K562 (cell line): ENCODE results near the gene LGALS3BP. TPM values are rescaled to one million over a fixed set of nuclear protein-coding genes. Genes with fewer than 3 reads are reported as not detected.

Experiments used
- ATAC-seq: fragments of 200-7000 bp; cut with Tn5 transposase; 3 replicates; pipeline ENCODE4 v1.9.1; 2020; ENCODE audit warnings: moderate library complexity
- BruUV-seq: library from RNA; stranded (reverse); fragments of 400-500 nt; replicated peaks from 2 replicates; lab custom pipeline; 2021; lab: Mats Ljungman, UMichigan
- CTCF ChIA-PET: fragments of 300-600 bp; formaldehyde crosslinking; extraction: SDS; loops from one replicate; lab custom pipeline; 2021; ENCODE audit warnings: low intra/inter-chr PET ratio; lab: Yijun Ruan, JAX
- POLR2A ChIA-PET: fragments of 300-600, 350-650 bp; sonication (Branson Sonifier 250); formaldehyde crosslinking; extraction: SDS; loops from one replicate; lab custom pipeline; 2021; ENCODE audit warnings: antibody characterized with exemption, inconsistent platforms; lab: Yijun Ruan, JAX
- DNase-seq, 4 experiments: peaks; one replicate each; pipeline versions ENCODE4 v3.0.0 to v3.0.0-alpha.2; 2011 to 2018; ENCODE audit warnings: low spot score in 3 of 4, mixed read lengths in 3 of 4; ENCODE audit errors: extremely low read depth in 1 of 4
- FAIRE-seq: peaks from 2 replicates; lab custom pipeline; 2011; peaks lifted over from hg19 to GRCh38; lab: Jason Lieb, UNC
- H2AFZ ChIP-seq: 2 replicates; pipeline ENCODE4 v1.6.0; 2011; ENCODE audit warnings: low read depth, low read length, control low read depth, inconsistent platforms
- H3K27ac ChIP-seq: fragments of 200-600 bp; 3 replicates; pipeline ENCODE4 v1.8.0; 2011; ENCODE audit warnings: low read depth, mild to moderate bottlenecking, control low read depth, inconsistent platforms, low read length, moderate library complexity, mixed read lengths; ENCODE audit errors: extremely low read depth
- H3K27me3 ChIP-seq, 2 experiments: fragments of 300-600 bp in 1 of 2; 2 replicates in 1 of 2; 3 replicates in 1 of 2; pipeline versions ENCODE4 v1.6.0 to v1.8.0; 2011; ENCODE audit warnings: inconsistent platforms in 2 of 2, low read length in 2 of 2, mild to moderate bottlenecking in 1 of 2, mixed read lengths in 1 of 2, moderate library complexity in 1 of 2; ENCODE audit not compliant: control insufficient read depth in 2 of 2, insufficient read depth in 2 of 2
- H3K36me3 ChIP-seq: fragments of 300-600 bp; 3 replicates; pipeline ENCODE4 v1.8.0; 2011; ENCODE audit warnings: mild to moderate bottlenecking, low read length, inconsistent platforms; ENCODE audit not compliant: control insufficient read depth, insufficient read depth
- H3K4me1 ChIP-seq, 2 experiments: fragments of 200-600 bp in 1 of 2; replicated peaks in 1 of 2; 2 replicates in 1 of 2; 3 replicates in 1 of 2; pipeline versions ENCODE4 v1.5.1 to v1.8.0; 2011; ENCODE audit warnings: inconsistent platforms in 2 of 2, low read length in 2 of 2, mild to moderate bottlenecking in 1 of 2, mixed read lengths in 1 of 2, moderate library complexity in 1 of 2; ENCODE audit not compliant: control insufficient read depth in 2 of 2, insufficient read depth in 2 of 2
- H3K4me2 ChIP-seq: 2 replicates; pipeline ENCODE4 v1.6.1; 2011; ENCODE audit warnings: low read length, control low read depth, inconsistent platforms, mixed read lengths; ENCODE audit not compliant: insufficient read depth
- H3K4me3 ChIP-seq: fragments of 200-600 bp; sonication (generic), shearing (Covaris generic); 2 replicates; pipeline ENCODE4 v1.5.1; 2016; ENCODE audit warnings: control low read depth, inconsistent platforms
- H3K79me2 ChIP-seq: fragments of 200-600 bp; 3 replicates; pipeline ENCODE4 v1.8.0; 2011; ENCODE audit warnings: low read length, inconsistent platforms; ENCODE audit not compliant: control insufficient read depth, insufficient read depth
- H3K9ac ChIP-seq, 2 experiments: 2 replicates each; pipeline versions ENCODE4 v1.6.0 to v1.6.1; 2011; ENCODE audit warnings: low read depth in 2 of 2, low read length in 2 of 2, control low read depth in 1 of 2, inconsistent platforms in 1 of 2, mild to moderate bottlenecking in 1 of 2, mixed read lengths in 1 of 2; ENCODE audit not compliant: insufficient read depth in 1 of 2
- H3K9me1 ChIP-seq: one replicate; pipeline ENCODE4 v1.6.0; 2011; ENCODE audit warnings: inconsistent platforms, mild to moderate bottlenecking, low read length, moderate library complexity; ENCODE audit not compliant: control insufficient read depth, insufficient read depth
- H3K9me3 ChIP-seq: replicated peaks from 2 replicates; pipeline ENCODE4 v1.5.1; 2011; ENCODE audit warnings: low read depth, low read length, inconsistent platforms; ENCODE audit not compliant: control insufficient read depth, insufficient read depth
- H4K20me1 ChIP-seq: replicated peaks from 2 replicates; pipeline ENCODE4 v1.6.1; 2011; ENCODE audit warnings: low read length, inconsistent platforms, mixed read lengths; ENCODE audit not compliant: control insufficient read depth, insufficient read depth
- BCL6 ChIP-seq: fragments of 250-450 bp; sonication (Bioruptor Pico); IDR thresholded peaks from 2 replicates; pipeline ENCODE4 v1.4.0; 2020
- HDAC6 ChIP-seq: IDR thresholded peaks from 2 replicates; pipeline ENCODE4 v1.6.1; 2012; ENCODE audit warnings: low read depth, mild to moderate bottlenecking, control low read depth, inconsistent platforms, low read length, moderate library complexity
- HDGF ChIP-seq: fragments of 450-650 bp; IDR thresholded peaks from 2 replicates; pipeline ENCODE4 v1.6.1; 2016
- HMGN3 ChIP-seq: IDR thresholded peaks from 2 replicates; pipeline ENCODE4 v1.6.1; 2011; ENCODE audit warnings: borderline replicate concordance, low read depth, mild to moderate bottlenecking, mixed read lengths, low read length; ENCODE audit not compliant: insufficient read length; ENCODE audit errors: extremely low read depth
- MYBL2 ChIP-seq, 2 experiments: fragments of 450-650 bp in 1 of 2; sonication (generic) in 1 of 2; formaldehyde crosslinking in 1 of 2; IDR thresholded peaks; 2 replicates each; pipeline versions ENCODE4 v1.6.1 to v1.8.1; 2017 to 2022; ENCODE audit warnings: borderline replicate concordance in 1 of 2, inconsistent platforms in 1 of 2, low read depth in 1 of 2, mild to moderate bottlenecking in 1 of 2, missing genetic modification reagents in 1 of 2, moderate library complexity in 1 of 2
- OTX1 ChIP-seq: fragments of 450-650 bp; formaldehyde crosslinking; IDR thresholded peaks from 2 replicates; pipeline ENCODE4 v1.4.0; 2022; ENCODE audit warnings: mild to moderate bottlenecking
- TFAP4 ChIP-seq: sonication (generic); formaldehyde crosslinking; IDR thresholded peaks from 2 replicates; pipeline ENCODE4 v1.8.0; 2022; ENCODE audit warnings: missing genetic modification reagents, mild to moderate bottlenecking, moderate library complexity, borderline replicate concordance
- TRIM28 ChIP-seq: fragments of 450-650 bp; IDR thresholded peaks from 2 replicates; pipeline ENCODE4 v1.6.1; 2017
- USF2 ChIP-seq: sonication (generic); formaldehyde crosslinking; IDR thresholded peaks from 2 replicates; pipeline ENCODE4 v1.5.0; 2020; ENCODE audit warnings: missing genetic modification reagents
- ZBED1 ChIP-seq: IDR thresholded peaks from 2 replicates; pipeline ENCODE4 v1.6.1; 2014
- ZNF197 ChIP-seq: fragments of 200-800 bp; sonication (Bioruptor generic); IDR thresholded peaks from 2 replicates; pipeline ENCODE4 v1.6.1; 2016; ENCODE audit warnings: low read depth, missing genetic modification characterization, missing compliant biosample characterization
- ZNF57 ChIP-seq: fragments of 450-650 bp; formaldehyde crosslinking; IDR thresholded peaks from 2 replicates; pipeline ENCODE4 v1.4.0; 2020; ENCODE audit warnings: mild to moderate bottlenecking, moderate library complexity
- WGBS: fragments of 100-300 bp; shearing (Covaris generic); methylation state at CpG from one replicate; pipeline ENCODE4 v1.1.6; 2016; ENCODE audit warnings: low coverage, mixed read lengths; ENCODE audit not compliant: insufficient coverage; ENCODE audit errors: missing lambda C conversion rate; 5-methylcytosine and 5-hydroxymethylcytosine counted together
- in situ Hi-C: fragments of 300-500 bp; cut with MboI; formaldehyde crosslinking; loops from 4 replicates; pipeline ENCODE4 v1.15.0; 2018; ENCODE audit warnings: inconsistent platforms, mixed read lengths
- intact Hi-C: fragments of 100-400 bp; cut with micrococcal nuclease; formaldehyde crosslinking; loops from 2 replicates; pipeline ENCODE4 v1.14.2; 2022
- polyA plus RNA-seq, 8 experiments: library from polyadenylated mRNA; depleted of rRNA in 4 of 8; stranded (reverse) in 5 of 8; unstranded in 3 of 8; fragments of >200 nt; fragmentation: Nextera tagmentation in 2 of 8; fragmentation: Illumina TruSeq in 1 of 8; extraction: Ambion mirVana in 2 of 8; extraction: Trizol in 1 of 8; gene quantifications; 2 replicates each; pipeline versions ENCODE4 v1.2.1 to v1.2.3, GENCODE V29; 2011 to 2014; ENCODE audit warnings: inconsistent platforms in 1 of 8, missing spikeins in 1 of 8
- total RNA-seq, 7 experiments: library from RNA; depleted of rRNA in 6 of 7; stranded (reverse); fragments of >200 nt in 6 of 7; fragmentation: Illumina TruSeq in 2 of 7; extraction: Trizol in 2 of 7; gene quantifications; 2 replicates each; pipeline versions ENCODE4 v1.2.1 to v1.2.3, GENCODE V29; 2011 to 2021; ENCODE audit warnings: low replicate concordance in 1 of 7
- TF ChIP-seq, protein P1 (sequence below): fragments of 250-450 bp; sonication (Bioruptor Pico); IDR thresholded peaks from 2 replicates; pipeline ENCODE4 v1.9.0; 2021; ENCODE audit warnings: mild to moderate bottlenecking, inconsistent platforms

The LGALS3BP gene
- total and polyA plus RNA-seq, 9 of the 15 experiments (the other 6 are each of a cell fraction or from before 2014, with no cell fraction given): 0.39 to 5.3 (median 3.2) TPM

DNA sequence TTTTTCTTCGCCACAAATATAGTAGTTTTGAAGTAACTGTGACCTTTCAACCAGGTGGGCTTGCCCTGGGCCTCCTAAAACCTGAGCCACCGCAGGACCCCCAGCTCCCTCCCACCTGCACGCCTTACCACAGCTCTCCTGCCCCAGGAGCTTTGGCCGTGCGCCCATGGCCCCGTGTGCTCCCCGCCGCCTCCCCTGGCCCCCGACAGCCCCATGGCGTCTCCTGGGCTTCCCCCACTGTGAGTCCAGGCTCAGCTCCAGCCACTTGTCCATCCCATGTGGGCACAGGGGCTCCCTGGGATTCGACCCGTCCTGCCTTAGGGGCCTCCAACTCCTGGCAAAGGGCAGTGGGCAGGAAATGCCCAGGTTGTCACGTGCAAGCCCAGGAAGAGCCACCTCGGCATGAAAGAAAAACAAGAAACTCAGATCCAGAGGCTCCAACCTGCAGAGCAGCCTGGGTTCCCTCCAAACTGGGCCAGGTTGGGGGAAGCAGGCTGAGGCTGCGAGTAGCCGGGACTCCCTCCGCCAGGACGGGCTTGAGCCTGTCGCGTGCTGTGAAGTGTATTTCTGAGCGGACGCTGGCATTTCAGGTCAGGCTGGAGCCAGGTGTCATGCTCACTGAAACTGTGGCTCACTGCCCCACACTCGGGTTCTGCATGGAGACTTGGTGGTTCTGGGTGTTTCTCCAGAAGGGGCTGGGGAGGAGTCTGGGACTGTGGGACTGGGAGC, 5.8 kb downstream of the LGALS3BP start:
- Histone ChIP-seq H3K4me1 (peaks cover 0 to 65% of the 10 kb centered on the region in 2 experiments; a peak in 2 of 5 replicates), H3K27me3 (peaks cover 10 to 21% of the 10 kb centered on the region in 2 experiments), H4K20me1 (no peaks in the 10 kb centered on the region), H3K27ac (no peak overlapping the region), H3K79me2 (no peaks in the 10 kb centered on the region), H3K9ac (no peak overlapping the region), H3K36me3 (no peaks in the 10 kb centered on the region), H3K9me3 (no peaks in the 10 kb centered on the region), H3K4me2 (no peak overlapping the region), H2AFZ (no peak overlapping the region), H3K4me3 (no peak overlapping the region), H3K9me1 (no peaks in the 10 kb centered on the region)
- FAIRE-seq: no peak
- no peak for DNase-seq
- 63% methylated on average over 17 of the region's 23 CpGs for WGBS
- CTCF ChIA-PET: no interaction called here
- ATAC-seq: no peak
- in situ Hi-C loops: no loop called here
- no TSS peak for BruUV-seq
- POLR2A ChIA-PET: interaction anchor here (0.8 kb wide), 1 partner anchor 1337 kb away, joined by 3 read pairs; no protein-coding TSS in a partner anchor
- TF ChIP-seq, protein P1, sequence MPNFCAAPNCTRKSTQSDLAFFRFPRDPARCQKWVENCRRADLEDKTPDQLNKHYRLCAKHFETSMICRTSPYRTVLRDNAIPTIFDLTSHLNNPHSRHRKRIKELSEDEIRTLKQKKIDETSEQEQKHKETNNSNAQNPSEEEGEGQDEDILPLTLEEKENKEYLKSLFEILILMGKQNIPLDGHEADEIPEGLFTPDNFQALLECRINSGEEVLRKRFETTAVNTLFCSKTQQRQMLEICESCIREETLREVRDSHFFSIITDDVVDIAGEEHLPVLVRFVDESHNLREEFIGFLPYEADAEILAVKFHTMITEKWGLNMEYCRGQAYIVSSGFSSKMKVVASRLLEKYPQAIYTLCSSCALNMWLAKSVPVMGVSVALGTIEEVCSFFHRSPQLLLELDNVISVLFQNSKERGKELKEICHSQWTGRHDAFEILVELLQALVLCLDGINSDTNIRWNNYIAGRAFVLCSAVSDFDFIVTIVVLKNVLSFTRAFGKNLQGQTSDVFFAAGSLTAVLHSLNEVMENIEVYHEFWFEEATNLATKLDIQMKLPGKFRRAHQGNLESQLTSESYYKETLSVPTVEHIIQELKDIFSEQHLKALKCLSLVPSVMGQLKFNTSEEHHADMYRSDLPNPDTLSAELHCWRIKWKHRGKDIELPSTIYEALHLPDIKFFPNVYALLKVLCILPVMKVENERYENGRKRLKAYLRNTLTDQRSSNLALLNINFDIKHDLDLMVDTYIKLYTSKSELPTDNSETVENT (CRISPR knock-in tag): no peak
- TF ChIP-seq USF2 (no peak), HMGN3 (no peak), ZBED1 (no peak), OTX1 (CRISPR knock-in tag) (no peak), TRIM28 (no peak), TFAP4 (CRISPR knock-in tag) (no peak), HDGF (no peak), BCL6 (no peak), MYBL2 (IDR thresholded peaks at IDR 0.05; ENCODE audit: low read depth) (no peak), MYBL2 (CRISPR knock-in tag; IDR thresholded peaks at IDR 0.05; ENCODE audit: borderline replicate concordance) (no peak), HDAC6 (no peak), ZNF197 (CRISPR knock-in tag) (no peak), ZNF57 (no peak)
- intact Hi-C loops: no loop called here
